SK-N-SH treated with all-trans-retinoic acid at 6 μM for 48 hours (cell line): Measurements from ENCODE around the gene SESN2.
A peak's percentile ranks its signal among the peaks of the same experiment; 100 is the strongest.

Experiments used
- ATAC-seq: fragments of 200-7000 bp; cut with Tn5 transposase; 3 replicates; pipeline ENCODE4 v1.9.1; 2020; ENCODE audit warnings: mild to moderate bottlenecking, moderate library complexity
- ARNTL ChIP-seq: fragments of 450-650 bp; formaldehyde crosslinking; IDR thresholded peaks from 2 replicates; pipeline ENCODE4 v1.5.0; 2020; ENCODE audit warnings: low read depth, mild to moderate bottlenecking, moderate library complexity, borderline replicate concordance
- BACH2 ChIP-seq: fragments of 250-450 bp; sonication (Bioruptor Pico); IDR thresholded peaks from 2 replicates; pipeline ENCODE4 v1.9.0; 2021; ENCODE audit warnings: mild to moderate bottlenecking, borderline replicate concordance
- GLIS3 ChIP-seq: fragments of 250-450 bp; sonication (Bioruptor Pico); IDR thresholded peaks from 2 replicates; pipeline ENCODE4 v1.5.0; 2020; ENCODE audit warnings: mild to moderate bottlenecking, moderate library complexity
- OSR1 ChIP-seq: fragments of 250-450 bp; sonication (Bioruptor Pico); IDR thresholded peaks from 2 replicates; pipeline ENCODE4 v1.8.0; 2022; ENCODE audit warnings: moderate library complexity, mild to moderate bottlenecking, inconsistent platforms
- PPARA ChIP-seq: fragments of 250-450 bp; sonication (Bioruptor Pico); IDR thresholded peaks from 2 replicates; pipeline ENCODE4 v1.5.0; 2020; ENCODE audit warnings: mild to moderate bottlenecking, borderline replicate concordance
- RARB ChIP-seq: fragments of 250-450 bp; sonication (Bioruptor Pico); IDR thresholded peaks from 2 replicates; pipeline ENCODE4 v1.8.0; 2021; ENCODE audit warnings: mild to moderate bottlenecking, moderate library complexity
- ZC3H10 ChIP-seq: fragments of 250-450 bp; sonication (Bioruptor Pico); IDR thresholded peaks from 2 replicates; pipeline ENCODE4 v1.5.1; 2021; ENCODE audit warnings: mild to moderate bottlenecking, moderate library complexity
- ZFP3 ChIP-seq: fragments of 250-450 bp; sonication (Bioruptor Pico); IDR thresholded peaks from 2 replicates; pipeline ENCODE4 v1.5.0; 2020; ENCODE audit warnings: mild to moderate bottlenecking, moderate library complexity
- ZFP30 ChIP-seq: fragments of 450-650 bp; formaldehyde crosslinking; IDR thresholded peaks from 2 replicates; pipeline ENCODE4 v1.5.0; 2022; ENCODE audit warnings: mild to moderate bottlenecking, moderate library complexity
- ZNF565 ChIP-seq: fragments of 450-650 bp; formaldehyde crosslinking; conservative IDR thresholded peaks from 2 replicates; pipeline ENCODE4 v1.5.0; 2020; ENCODE audit warnings: low read depth, mild to moderate bottlenecking, moderate library complexity
- ZNF70 ChIP-seq: fragments of 450-650 bp; formaldehyde crosslinking; IDR thresholded peaks from 2 replicates; pipeline ENCODE4 v1.5.0; 2020; ENCODE audit warnings: mild to moderate bottlenecking, moderate library complexity
- ZNF8 ChIP-seq: fragments of 450-650 bp; formaldehyde crosslinking; IDR thresholded peaks from 2 replicates; pipeline ENCODE4 v1.5.0; 2020; ENCODE audit warnings: mild to moderate bottlenecking, moderate library complexity
- TF ChIP-seq, protein P1 (sequence below): fragments of 250-450 bp; sonication (Bioruptor Pico); IDR thresholded peaks from 2 replicates; pipeline ENCODE4 v1.8.0; 2021; ENCODE audit warnings: low read depth, mild to moderate bottlenecking, moderate library complexity, borderline replicate concordance
- TF ChIP-seq, protein P2 (sequence below): fragments of 250-450 bp; sonication (Bioruptor Pico); IDR thresholded peaks from 2 replicates; pipeline ENCODE4 v1.5.1; 2020; ENCODE audit warnings: low read depth, mild to moderate bottlenecking, moderate library complexity
- TF ChIP-seq, protein P3 (sequence below): fragments of 250-450 bp; sonication (Bioruptor Pico); IDR thresholded peaks from 2 replicates; pipeline ENCODE4 v1.5.0; 2020; ENCODE audit warnings: mild to moderate bottlenecking, moderate library complexity
- TF ChIP-seq, protein P4 (sequence below): fragments of 250-450 bp; sonication (Bioruptor Pico); IDR thresholded peaks from 2 replicates; pipeline ENCODE4 v1.8.0; 2020; ENCODE audit warnings: mild to moderate bottlenecking, moderate library complexity, borderline replicate concordance

SESN2 gene

DNA sequence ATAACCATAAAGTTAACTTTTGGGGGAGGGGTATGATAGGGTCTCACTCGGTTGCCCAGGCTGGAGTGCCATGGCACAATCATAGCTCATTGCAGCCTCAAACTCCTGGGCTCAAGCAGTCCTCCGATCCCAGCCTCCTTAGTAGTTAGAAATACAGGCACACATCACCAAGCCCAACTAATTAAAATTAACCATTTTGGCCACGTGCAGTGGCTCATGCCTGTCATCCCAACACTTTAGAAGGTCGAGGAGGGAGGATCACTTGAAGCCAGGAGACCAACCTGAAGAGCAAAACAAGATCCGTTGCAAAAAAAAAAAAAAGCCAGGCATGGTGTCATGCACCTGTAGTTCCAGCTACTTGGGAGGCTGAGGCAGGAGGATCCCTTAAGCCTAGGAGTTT is 42.9 kb downstream of the SESN2 start (continued):
- TF ChIP-seq, protein P1, sequence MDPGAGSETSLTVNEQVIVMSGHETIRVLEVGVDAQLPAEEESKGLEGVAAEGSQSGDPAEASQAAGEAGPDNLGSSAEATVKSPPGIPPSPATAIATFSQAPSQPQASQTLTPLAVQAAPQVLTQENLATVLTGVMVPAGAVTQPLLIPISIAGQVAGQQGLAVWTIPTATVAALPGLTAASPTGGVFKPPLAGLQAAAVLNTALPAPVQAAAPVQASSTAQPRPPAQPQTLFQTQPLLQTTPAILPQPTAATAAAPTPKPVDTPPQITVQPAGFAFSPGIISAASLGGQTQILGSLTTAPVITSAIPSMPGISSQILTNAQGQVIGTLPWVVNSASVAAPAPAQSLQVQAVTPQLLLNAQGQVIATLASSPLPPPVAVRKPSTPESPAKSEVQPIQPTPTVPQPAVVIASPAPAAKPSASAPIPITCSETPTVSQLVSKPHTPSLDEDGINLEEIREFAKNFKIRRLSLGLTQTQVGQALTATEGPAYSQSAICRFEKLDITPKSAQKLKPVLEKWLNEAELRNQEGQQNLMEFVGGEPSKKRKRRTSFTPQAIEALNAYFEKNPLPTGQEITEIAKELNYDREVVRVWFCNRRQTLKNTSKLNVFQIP (CRISPR knock-in tag), result no peak
- TF ChIP-seq ARNTL (CRISPR knock-in tag), result no peak
- TF ChIP-seq ZFP3 (CRISPR knock-in tag), result no peak
- no peak for TF ChIP-seq RARB (CRISPR knock-in tag)
- no peak for TF ChIP-seq OSR1 (CRISPR knock-in tag)
- TF ChIP-seq ZNF565, result no peak
- TF ChIP-seq ZNF70 (CRISPR knock-in tag), result no peak
- TF ChIP-seq, all 23 proteins: peak for 0

DNA sequence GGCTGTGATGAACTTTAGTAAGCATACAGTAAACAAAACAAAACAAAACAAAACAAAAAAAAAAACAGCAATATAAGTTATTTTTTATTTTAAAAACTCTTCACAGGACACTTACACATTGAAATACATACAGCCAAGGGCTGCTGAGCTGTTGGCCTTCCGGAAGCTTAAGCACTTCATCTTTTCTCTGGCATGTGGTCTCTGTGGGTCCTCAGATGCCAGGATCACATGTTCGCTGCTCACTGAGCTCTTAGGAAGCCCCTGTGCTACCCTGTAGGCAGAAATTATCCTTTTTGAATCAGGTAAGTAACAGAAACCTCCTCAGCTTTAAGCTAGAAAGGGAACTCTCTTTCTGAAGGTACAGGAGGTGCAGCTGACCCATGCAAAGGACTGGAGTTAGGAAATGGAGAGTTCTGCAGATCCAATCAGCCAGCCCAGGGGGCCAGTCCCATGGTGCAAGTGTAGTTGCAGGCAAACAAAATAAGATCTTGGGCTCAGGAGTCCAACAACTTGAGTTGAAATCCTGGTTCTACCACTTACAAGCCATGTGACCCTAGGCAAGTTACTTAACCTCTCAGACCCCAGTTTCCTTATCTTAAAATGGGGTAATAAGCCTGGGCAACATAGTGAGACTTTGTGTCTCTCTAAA is 47.1 kb downstream of the SESN2 start:
- no peak for ATAC-seq
- TF ChIP-seq, protein P2, sequence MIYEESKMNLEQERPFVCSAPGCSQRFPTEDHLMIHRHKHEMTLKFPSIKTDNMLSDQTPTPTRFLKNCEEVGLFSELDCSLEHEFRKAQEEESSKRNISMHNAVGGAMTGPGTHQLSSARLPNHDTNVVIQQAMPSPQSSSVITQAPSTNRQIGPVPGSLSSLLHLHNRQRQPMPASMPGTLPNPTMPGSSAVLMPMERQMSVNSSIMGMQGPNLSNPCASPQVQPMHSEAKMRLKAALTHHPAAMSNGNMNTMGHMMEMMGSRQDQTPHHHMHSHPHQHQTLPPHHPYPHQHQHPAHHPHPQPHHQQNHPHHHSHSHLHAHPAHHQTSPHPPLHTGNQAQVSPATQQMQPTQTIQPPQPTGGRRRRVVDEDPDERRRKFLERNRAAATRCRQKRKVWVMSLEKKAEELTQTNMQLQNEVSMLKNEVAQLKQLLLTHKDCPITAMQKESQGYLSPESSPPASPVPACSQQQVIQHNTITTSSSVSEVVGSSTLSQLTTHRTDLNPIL (CRISPR knock-in tag), result no peak
- TF ChIP-seq ZFP3 (CRISPR knock-in tag) (no peak), ZNF70 (CRISPR knock-in tag) (no peak), RARB (CRISPR knock-in tag) (no peak), ZFP30 (CRISPR knock-in tag) (no peak), ZNF8 (no peak), GLIS3 (CRISPR knock-in tag) (no peak), BACH2 (CRISPR knock-in tag) (no peak), ZNF565 (no peak), ZC3H10 (CRISPR knock-in tag) (no peak), PPARA (CRISPR knock-in tag) (no peak)
- TF ChIP-seq, protein P3, sequence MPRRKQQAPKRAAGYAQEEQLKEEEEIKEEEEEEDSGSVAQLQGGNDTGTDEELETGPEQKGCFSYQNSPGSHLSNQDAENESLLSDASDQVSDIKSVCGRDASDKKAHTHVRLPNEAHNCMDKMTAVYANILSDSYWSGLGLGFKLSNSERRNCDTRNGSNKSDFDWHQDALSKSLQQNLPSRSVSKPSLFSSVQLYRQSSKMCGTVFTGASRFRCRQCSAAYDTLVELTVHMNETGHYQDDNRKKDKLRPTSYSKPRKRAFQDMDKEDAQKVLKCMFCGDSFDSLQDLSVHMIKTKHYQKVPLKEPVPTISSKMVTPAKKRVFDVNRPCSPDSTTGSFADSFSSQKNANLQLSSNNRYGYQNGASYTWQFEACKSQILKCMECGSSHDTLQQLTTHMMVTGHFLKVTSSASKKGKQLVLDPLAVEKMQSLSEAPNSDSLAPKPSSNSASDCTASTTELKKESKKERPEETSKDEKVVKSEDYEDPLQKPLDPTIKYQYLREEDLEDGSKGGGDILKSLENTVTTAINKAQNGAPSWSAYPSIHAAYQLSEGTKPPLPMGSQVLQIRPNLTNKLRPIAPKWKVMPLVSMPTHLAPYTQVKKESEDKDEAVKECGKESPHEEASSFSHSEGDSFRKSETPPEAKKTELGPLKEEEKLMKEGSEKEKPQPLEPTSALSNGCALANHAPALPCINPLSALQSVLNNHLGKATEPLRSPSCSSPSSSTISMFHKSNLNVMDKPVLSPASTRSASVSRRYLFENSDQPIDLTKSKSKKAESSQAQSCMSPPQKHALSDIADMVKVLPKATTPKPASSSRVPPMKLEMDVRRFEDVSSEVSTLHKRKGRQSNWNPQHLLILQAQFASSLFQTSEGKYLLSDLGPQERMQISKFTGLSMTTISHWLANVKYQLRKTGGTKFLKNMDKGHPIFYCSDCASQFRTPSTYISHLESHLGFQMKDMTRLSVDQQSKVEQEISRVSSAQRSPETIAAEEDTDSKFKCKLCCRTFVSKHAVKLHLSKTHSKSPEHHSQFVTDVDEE (CRISPR knock-in tag), result no peak
- TF ChIP-seq, protein P4, sequence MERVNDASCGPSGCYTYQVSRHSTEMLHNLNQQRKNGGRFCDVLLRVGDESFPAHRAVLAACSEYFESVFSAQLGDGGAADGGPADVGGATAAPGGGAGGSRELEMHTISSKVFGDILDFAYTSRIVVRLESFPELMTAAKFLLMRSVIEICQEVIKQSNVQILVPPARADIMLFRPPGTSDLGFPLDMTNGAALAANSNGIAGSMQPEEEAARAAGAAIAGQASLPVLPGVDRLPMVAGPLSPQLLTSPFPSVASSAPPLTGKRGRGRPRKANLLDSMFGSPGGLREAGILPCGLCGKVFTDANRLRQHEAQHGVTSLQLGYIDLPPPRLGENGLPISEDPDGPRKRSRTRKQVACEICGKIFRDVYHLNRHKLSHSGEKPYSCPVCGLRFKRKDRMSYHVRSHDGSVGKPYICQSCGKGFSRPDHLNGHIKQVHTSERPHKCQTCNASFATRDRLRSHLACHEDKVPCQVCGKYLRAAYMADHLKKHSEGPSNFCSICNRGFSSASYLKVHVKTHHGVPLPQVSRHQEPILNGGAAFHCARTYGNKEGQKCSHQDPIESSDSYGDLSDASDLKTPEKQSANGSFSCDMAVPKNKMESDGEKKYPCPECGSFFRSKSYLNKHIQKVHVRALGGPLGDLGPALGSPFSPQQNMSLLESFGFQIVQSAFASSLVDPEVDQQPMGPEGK (CRISPR knock-in tag), result no peak
- TF ChIP-seq, protein P1 (CRISPR knock-in tag), result no peak

DNA sequence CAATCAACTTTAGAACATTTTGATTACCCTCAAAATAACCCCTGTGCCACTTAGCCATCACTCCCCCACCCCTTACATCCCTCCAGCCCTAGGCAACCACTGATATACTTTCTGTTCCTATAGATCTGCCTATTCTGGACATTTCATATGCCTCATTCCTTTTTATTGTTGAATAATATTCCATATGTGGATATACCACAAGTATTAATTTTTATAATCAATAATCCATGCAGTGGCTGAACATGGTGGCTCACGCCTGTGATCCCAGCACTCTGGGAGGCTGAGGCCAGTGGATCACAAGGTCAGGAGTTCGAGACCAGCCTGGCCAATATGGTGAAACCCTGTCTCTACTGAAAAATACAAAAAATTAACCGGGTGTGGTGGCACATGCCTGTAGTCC is 49.4 kb downstream of the SESN2 start:
- no peak for ATAC-seq
- peak; percentile 84 for TF ChIP-seq ZNF8
- TF ChIP-seq, protein P3 (CRISPR knock-in tag), result no peak
